Transverse colon (tissue), 4 donors: ENCODE data around the gene SPANXD. TPM values are rescaled to one million over a fixed set of nuclear protein-coding genes. Genes with fewer than 3 reads are reported as not detected.

Experiments
- DNase-seq: peaks from one replicate; pipeline ENCODE4 v3.0.0-alpha.2; 2019
- H3K27ac ChIP-seq, 4 donors: fragments of 200-600 bp; sonication (generic); 2 replicates each; pipeline ENCODE4 v1.5.1; 2016 to 2018; ENCODE audit warnings: inconsistent platforms in 4 of 4
- H3K27me3 ChIP-seq: fragments of 200-600 bp; sonication (generic); 2 replicates; pipeline ENCODE4 v1.5.1; 2017; ENCODE audit warnings: inconsistent platforms
- H3K36me3 ChIP-seq, 4 donors: fragments of 200-600 bp; sonication (generic); 2 replicates each; pipeline ENCODE4 v1.5.1; 2017 to 2019; ENCODE audit warnings: inconsistent platforms in 4 of 4
- H3K4me1 ChIP-seq, 4 donors: fragments of 200-600 bp; sonication (generic); 2 replicates each; pipeline ENCODE4 v1.5.1; 2017 to 2020; ENCODE audit warnings: inconsistent platforms in 4 of 4
- H3K4me3 ChIP-seq, 4 donors: fragments of 200-600 bp; sonication (generic); 1 replicate in 1 of 4; 2 replicates in 3 of 4; pipeline versions ENCODE4 v1.5.1 to v1.6.1; 2017 to 2019; ENCODE audit warnings: inconsistent platforms in 4 of 4
- H3K9me3 ChIP-seq, 2 donors: fragments of 200-600 bp; sonication (generic); 2 replicates each; pipeline ENCODE4 v1.5.1; 2017 to 2019; ENCODE audit warnings: inconsistent platforms in 2 of 2
- CTCF ChIP-seq, 5 experiments: fragments of 200-600 bp in 3 of 5; fragments of 450-650 bp in 2 of 5; sonication (generic) in 3 of 5; IDR thresholded peaks; 1 replicate in 2 of 5; 2 replicates in 3 of 5; pipeline ENCODE4 v1.5.1; 2016 to 2017; ENCODE audit warnings: antibody characterized with exemption in 5 of 5, inconsistent platforms in 3 of 5, mild to moderate bottlenecking in 2 of 5, moderate library complexity in 1 of 5
- EP300 ChIP-seq: sonication (generic); formaldehyde crosslinking; IDR thresholded peaks from one replicate; pipeline ENCODE4 v1.6.1; 2017; ENCODE audit warnings: antibody characterized with exemption, low read depth
- POLR2A ChIP-seq: fragments of 450-650 bp; IDR thresholded peaks from one replicate; pipeline ENCODE4 v1.6.1; 2016; ENCODE audit warnings: antibody characterized with exemption, mild to moderate bottlenecking, moderate library complexity
- POLR2AphosphoS5 ChIP-seq, 3 donors: sonication (generic); formaldehyde crosslinking; IDR thresholded peaks; one replicate each; pipeline ENCODE4 v1.6.1; 2016; ENCODE audit warnings: antibody characterized with exemption in 3 of 3
- WGBS, 2 donors: methylation state at CpG; one replicate each; pipeline ENCODE4 v1.1.5; 2018; ENCODE audit warnings: low coverage in 1 of 2; 5-methylcytosine and 5-hydroxymethylcytosine counted together
- in situ Hi-C, 4 donors: fragments of 200-750 bp; cut with MboI; loops; one replicate each; pipeline versions ENCODE4 v1.15.0 to v1.15.1; 2017; ENCODE audit warnings: low sequenced_read_pairs in 3 of 4, low pct_ligation_motif_present in 1 of 4, low pct_unique_long_range_greater_than_20kb in 1 of 4
- intact Hi-C: fragments of 100-400 bp; cut with DNase I; formaldehyde crosslinking; loops from one replicate; pipeline ENCODE4 v1.15.1; 2023; ENCODE audit warnings: low total_unique reads
- total RNA-seq, 4 donors: library from RNA; depleted of rRNA; stranded (reverse); fragments of >200 nt; gene quantifications; one replicate each; pipeline ENCODE4 v1.1.0, GENCODE V29; 2016

Gene SPANXD
- total RNA-seq, 4 donors from 2014 or later, result not detected

- no peak overlapping the region for H3K4me3 ChIP-seq
- TF ChIP-seq EP300 (no peak), CTCF (IDR thresholded peaks at IDR 0.05) (no peak), POLR2AphosphoS5 (IDR thresholded peaks at IDR 0.05) (no peak), POLR2A (no peak)
- H3K4me1 ChIP-seq, result no peaks in the 10 kb centered on the region
- H3K36me3 ChIP-seq, result no peaks in the 10 kb centered on the region
- WGBS, 2 donors, result 56% methylated on average over 4 of the region's 4 CpGs; no CpG with 5 or more reads in 1 of the 2 donors
- H3K9me3 ChIP-seq, result no peaks in the 10 kb centered on the region
- H3K27ac ChIP-seq, result no peak overlapping the region
- intact Hi-C loops (no loop called here), in situ Hi-C loops (loop anchor here in 1 of 4 donors (25.0 kb wide), 1 partner anchor 206 kb away; no protein-coding TSS in a partner anchor)
- no peaks in the 10 kb centered on the region for H3K27me3 ChIP-seq
- no peak for DNase-seq
These were observed 30.2 kb downstream of the SPANXD start for GRCh38 chrX:141668371-141668770.

- no peaks in the 10 kb centered on the region for H3K27me3 ChIP-seq
- no peaks in the 10 kb centered on the region for H3K9me3 ChIP-seq
- no peak overlapping the region for H3K4me3 ChIP-seq
- no peaks in the 10 kb centered on the region for H3K36me3 ChIP-seq
- DNase-seq, result no peak
- H3K27ac ChIP-seq, result no peak overlapping the region
- TF ChIP-seq POLR2A (no peak), POLR2AphosphoS5 (IDR thresholded peaks at IDR 0.05) (no peak), CTCF (IDR thresholded peaks at IDR 0.05) (no peak), EP300 (no peak)
- no peaks in the 10 kb centered on the region for H3K4me1 ChIP-seq
- intact Hi-C loops, result no loop called here
- 75 to 89% methylated on average over 5 to 6 of the region's 6 CpGs for WGBS, 2 donors
- in situ Hi-C loops, result loop anchor here in 1 of 4 donors (25.0 kb wide), 1 partner anchor 200 kb away; no protein-coding TSS in a partner anchor
These were observed 35.8 kb downstream of the SPANXD start for GRCh38 chrX:141662781-141663180.

- H3K4me3 ChIP-seq, result no peak overlapping the region
- no peak for TF ChIP-seq EP300
- TF ChIP-seq POLR2AphosphoS5 (IDR thresholded peaks at IDR 0.05), result no peak
- TF ChIP-seq POLR2A, result no peak
- TF ChIP-seq CTCF (IDR thresholded peaks at IDR 0.05), result no peak
These were observed 46.3 kb downstream of the SPANXD start for GRCh38 chrX:141652286-141652685.

More at GRCh38 chrX:141652286-141652685, 46.3 kb downstream of the SPANXD start:
- H3K4me1 ChIP-seq, result no peaks in the 10 kb centered on the region
- in situ Hi-C loops, result loop anchor here in 1 of 4 donors (25.0 kb wide), 1 partner anchor 190 kb away; no protein-coding TSS in a partner anchor
- no peaks in the 10 kb centered on the region for H3K9me3 ChIP-seq
- intact Hi-C loops, result no loop called here
- 81 to 82% methylated on average over 3 to 5 of the region's 5 CpGs for WGBS, 2 donors
- no peaks in the 10 kb centered on the region for H3K36me3 ChIP-seq
- no peaks in the 10 kb centered on the region for H3K27me3 ChIP-seq
- DNase-seq, result no peak
- H3K27ac ChIP-seq, result no peak overlapping the region

Other genes starting within 250 kb of the SPANXD start
- gene SPANXA1, start 114.0 kb downstream of the SPANXD start, total RNA-seq, result not detected
- not detected for gene SPANXA2, start 109.0 kb downstream of the SPANXD start, total RNA-seq
- gene MAGEC3, start 139.6 kb upstream of the SPANXD start, total RNA-seq, result not detected
- gene MAGEC1, start 205.2 kb upstream of the SPANXD start, total RNA-seq, result not detected